ENCODE results near the gene MBD5.

Gene MBD5

DNA sequence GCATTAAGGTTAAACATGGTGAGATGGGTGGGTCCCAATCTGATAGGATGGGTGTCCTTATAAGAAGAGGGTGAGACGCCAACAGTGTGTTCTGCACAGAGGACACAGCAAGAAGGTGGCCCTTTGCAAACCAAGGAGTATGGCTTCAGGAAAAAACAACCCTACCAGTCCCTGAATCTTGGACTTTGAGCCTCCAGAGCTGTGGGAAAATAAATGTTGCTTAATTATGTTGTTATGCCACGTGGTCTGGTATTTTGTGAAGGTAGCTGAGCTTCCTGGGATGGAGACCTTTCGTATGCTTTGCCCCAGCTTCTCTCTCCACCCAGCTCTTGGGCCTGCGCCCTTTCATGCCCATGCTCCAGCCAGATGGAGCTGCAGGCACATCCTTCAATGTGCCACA is 509.5 kb downstream of the MBD5 start:
- H3K27ac ChIP-seq, result no peak overlapping the region
- TF ChIP-seq, protein P1, sequence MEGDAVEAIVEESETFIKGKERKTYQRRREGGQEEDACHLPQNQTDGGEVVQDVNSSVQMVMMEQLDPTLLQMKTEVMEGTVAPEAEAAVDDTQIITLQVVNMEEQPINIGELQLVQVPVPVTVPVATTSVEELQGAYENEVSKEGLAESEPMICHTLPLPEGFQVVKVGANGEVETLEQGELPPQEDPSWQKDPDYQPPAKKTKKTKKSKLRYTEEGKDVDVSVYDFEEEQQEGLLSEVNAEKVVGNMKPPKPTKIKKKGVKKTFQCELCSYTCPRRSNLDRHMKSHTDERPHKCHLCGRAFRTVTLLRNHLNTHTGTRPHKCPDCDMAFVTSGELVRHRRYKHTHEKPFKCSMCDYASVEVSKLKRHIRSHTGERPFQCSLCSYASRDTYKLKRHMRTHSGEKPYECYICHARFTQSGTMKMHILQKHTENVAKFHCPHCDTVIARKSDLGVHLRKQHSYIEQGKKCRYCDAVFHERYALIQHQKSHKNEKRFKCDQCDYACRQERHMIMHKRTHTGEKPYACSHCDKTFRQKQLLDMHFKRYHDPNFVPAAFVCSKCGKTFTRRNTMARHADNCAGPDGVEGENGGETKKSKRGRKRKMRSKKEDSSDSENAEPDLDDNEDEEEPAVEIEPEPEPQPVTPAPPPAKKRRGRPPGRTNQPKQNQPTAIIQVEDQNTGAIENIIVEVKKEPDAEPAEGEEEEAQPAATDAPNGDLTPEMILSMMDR (conservative IDR thresholded peaks at IDR 0.05), result no peak
- no peak for TF ChIP-seq ZFX (IDR thresholded peaks at IDR 0.05)

DNA sequence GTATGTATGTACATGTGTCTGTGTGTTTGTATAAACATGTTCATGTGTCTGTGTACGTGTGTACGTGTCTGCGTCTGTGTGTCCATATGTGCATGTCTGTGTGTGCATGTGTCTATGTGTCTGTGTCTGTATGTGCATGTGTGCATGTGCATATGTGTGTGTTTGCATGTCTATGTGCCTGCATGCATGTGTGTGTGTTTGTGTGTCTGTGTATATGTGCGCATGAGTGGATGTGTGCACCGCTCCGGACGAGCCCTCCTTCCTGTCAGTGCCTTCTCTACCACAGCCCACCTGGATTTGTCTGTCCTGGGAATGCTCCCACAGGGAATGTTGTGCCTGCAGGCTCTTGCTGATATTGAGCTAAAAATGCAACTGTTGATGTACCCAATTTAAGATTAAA is 510.3 kb downstream of the MBD5 start:
- no peak overlapping the region for H3K27ac ChIP-seq
- TF ChIP-seq ZFX (IDR thresholded peaks at IDR 0.05), result no peak
- TF ChIP-seq, protein P1 (conservative IDR thresholded peaks at IDR 0.05), result no peak

- TF ChIP-seq, protein P1 (conservative IDR thresholded peaks at IDR 0.05), result no peak
- TF ChIP-seq ZFX (IDR thresholded peaks at IDR 0.05), result no peak
- H3K27ac ChIP-seq, result no peak overlapping the region
Observed at GRCh38 chr2:148531669-148532428, 511.0 kb downstream of the MBD5 start.

DNA sequence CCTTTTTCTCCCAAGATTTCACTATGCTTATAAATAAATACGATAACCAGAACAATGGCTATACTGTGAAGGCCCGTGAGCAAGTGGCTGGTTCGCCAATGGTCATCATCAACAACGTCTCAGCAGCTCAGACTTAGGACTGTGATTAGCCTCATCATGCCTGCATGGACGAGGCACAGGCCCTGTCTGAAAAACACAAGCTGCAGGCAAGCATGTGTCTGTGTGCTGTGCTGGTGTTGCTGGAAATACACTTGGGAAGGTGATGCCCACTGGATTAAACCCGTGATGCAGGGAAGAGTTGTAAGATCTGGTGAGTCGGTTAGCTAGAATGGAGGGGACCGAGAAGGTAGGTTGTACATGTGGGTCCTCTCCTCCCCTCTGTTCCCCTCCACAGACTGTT is 512.1 kb downstream of the MBD5 start:
- no peak for TF ChIP-seq ZFX (IDR thresholded peaks at IDR 0.05)
- TF ChIP-seq, protein P1 (conservative IDR thresholded peaks at IDR 0.05), result no peak
- no peak overlapping the region for H3K27ac ChIP-seq

DNA sequence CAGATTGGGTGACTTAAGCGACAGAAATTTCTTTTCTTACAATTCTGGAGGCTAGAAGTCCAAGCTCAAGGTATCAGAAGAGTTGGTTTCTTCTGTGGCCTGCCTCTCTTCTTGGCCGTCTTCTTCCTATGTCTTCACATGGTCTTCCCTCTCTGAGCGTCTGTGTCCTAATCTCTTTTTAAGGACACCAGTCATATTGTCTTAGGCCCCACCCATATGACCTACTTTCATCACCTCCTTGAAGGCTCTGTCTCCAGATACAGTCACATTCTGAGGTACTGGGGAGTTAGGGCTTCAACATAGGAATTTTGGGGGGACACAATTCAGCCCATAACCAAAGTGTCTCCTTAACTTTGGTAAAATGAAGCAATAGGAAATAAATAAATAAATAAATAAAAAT is 512.8 kb downstream of the MBD5 start:
- no peak overlapping the region for H3K27ac ChIP-seq
- no peak for TF ChIP-seq ZFX (IDR thresholded peaks at IDR 0.05)
- TF ChIP-seq, protein P1 (conservative IDR thresholded peaks at IDR 0.05), result no peak

DNA sequence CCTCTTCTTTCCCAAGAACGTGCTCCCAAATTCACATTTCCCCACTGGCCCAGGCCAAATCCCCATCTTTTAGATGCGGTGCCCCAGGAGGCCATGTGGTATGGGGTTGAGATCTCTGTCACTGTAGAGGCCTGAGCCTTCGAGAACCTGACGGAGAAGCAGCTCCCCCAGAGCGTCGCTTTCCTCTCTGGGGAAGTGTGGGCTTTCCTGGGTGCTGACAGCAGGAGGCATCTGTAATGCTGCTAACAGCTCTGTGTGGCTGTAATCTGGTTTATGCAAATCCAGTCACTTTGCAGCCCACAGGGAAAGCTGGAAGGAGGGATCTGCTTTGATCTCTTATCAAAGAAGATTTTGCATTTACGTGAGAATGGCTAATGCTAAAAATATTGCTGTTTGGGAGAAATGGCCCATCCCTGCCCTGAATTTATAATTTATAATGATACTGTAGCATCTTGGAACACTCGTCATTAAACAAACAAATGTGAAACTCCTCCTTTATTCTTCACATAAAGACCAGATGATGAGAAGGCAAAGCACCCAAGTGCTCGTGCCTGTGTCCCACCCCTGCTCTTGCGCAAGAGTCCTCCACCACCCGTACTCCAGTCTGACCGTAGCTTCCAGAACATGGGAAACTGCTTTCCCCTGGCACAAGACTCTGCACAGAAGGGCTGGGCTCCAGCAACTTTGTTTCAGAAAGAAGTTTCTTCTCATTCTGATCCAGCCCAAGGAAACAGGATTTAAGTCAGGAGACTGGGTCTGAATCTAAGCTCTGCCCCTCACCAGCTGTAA is 513.7 kb downstream of the MBD5 start:
- no peak for TF ChIP-seq ZFX (IDR thresholded peaks at IDR 0.05)
- TF ChIP-seq, protein P1 (conservative IDR thresholded peaks at IDR 0.05), result no peak

DNA sequence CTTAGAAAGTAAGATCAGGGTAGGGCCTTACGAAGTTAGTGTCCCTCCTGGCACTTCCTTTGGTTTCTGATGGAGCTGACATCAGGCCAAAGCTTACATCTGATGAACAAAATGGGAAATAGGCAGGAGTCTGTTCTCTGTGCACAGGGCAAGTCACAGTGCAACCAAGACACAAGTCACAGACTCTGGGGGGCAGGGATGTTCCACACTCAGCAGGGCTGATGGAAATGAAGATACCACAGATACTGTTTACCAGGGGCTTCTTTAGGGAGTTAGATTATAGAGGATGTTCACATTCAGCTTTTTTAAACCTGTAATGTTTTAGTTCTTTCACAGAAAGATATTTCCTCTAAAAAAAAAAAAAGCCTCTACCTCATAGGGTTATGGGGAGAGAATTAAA is 517.5 kb downstream of the MBD5 start:
- no peak overlapping the region for H3K27ac ChIP-seq
- TF ChIP-seq ZFX (IDR thresholded peaks at IDR 0.05), result no peak
- TF ChIP-seq, protein P1 (conservative IDR thresholded peaks at IDR 0.05), result no peak

More for the DNA sequence above, 513.7 kb downstream of the MBD5 start:
- no peak overlapping the region for H3K27ac ChIP-seq
